GM18858 (cell line): ENCODE results near the gene DCHS2.

Source experiments
- ATAC-seq: cut with Tn5 transposase; IDR thresholded peaks from one replicate; pipeline ENCODE4 v1.9.1; 2021; ENCODE audit not compliant: unreplicated experiment

The DCHS2 gene

GRCh38 chr4:154329939-154330338 lies 161.7 kb downstream of the DCHS2 start:
- ATAC-seq: no peak

- ATAC-seq: no peak
Observed at GRCh38 chr4:154329268-154329868, 162.2 kb downstream of the DCHS2 start.

GRCh38 chr4:154328030-154328429 lies 163.6 kb downstream of the DCHS2 start:
- ATAC-seq: no peak

GRCh38 chr4:154320521-154320920 lies 171.1 kb downstream of the DCHS2 start:
- ATAC-seq: no peak

GRCh38 chr4:154319736-154320135 lies 171.9 kb downstream of the DCHS2 start:
- no peak for ATAC-seq

- ATAC-seq: no peak
Observed at GRCh38 chr4:154317201-154317999, 174.2 kb downstream of the DCHS2 start.

GRCh38 chr4:154315741-154316140 lies 175.9 kb downstream of the DCHS2 start:
- no peak for ATAC-seq

DNA sequence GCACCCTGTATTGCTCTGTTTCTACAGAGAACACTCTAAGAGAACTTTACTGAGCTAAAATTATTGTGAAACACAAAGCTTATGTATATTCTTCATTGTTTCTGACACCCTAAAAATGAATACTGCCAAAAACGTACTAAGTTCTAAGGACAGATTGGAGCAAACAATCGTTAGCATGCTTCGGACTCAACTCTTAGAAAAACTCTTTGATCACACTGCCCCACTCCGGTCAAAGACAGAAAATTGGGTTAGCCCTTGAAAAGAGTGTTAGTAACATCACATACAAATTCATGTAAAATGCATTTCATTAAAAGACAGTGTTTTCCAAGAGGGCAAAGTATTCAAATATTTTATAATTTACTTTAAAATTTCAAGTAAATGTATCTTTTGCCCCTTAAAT lies 177.4 kb downstream of the DCHS2 start:
- no peak for ATAC-seq

DNA sequence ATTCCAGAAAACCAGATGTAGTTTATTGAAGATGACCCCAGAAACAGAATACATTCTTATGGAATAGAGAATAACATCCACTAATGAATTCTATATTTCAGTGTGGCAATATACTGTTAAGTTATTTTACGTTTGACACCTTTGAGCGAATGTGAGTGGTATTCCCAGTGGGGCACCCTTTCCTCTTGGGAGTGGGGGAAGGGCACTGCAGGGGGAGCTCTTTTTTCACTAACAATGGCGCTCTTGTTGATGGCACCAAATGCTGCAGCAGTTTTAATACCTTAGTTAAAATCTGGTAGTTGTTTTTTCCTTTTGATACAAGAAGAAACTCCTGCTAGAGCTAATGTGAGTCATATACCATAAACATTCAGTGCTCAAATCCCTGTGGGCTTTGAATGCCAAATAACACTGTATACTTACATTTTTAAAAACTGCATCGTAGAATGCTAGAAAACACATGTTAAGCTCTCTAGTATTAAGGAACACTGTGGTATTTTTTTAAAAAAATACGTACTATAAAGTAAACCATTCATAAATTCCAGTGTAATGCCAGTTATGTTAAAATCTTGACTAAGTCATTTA lies 178.5 kb downstream of the DCHS2 start:
- no peak for ATAC-seq

- ATAC-seq: no peak
Observed at GRCh38 chr4:154312246-154312645, 179.4 kb downstream of the DCHS2 start.

- no peak for ATAC-seq
Observed at GRCh38 chr4:154310578-154310977, 181.0 kb downstream of the DCHS2 start.

DNA sequence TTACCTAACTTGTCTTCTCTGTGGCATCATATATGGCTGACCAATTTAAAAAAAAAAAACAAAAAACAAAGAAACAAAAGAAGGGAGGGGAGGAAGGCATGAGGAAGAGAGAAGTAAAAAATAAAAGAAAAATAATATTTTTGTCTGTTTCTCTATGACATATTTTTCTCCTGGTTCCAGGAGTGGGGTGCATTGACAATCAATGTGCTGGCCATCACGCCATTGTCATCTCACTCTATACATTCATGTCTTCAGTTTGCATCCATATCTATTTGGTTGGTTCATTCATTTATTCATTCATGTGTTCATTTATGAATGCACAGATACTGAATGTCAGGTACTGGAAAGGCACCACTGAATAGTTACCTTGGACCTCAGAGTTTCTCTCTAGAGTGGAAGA lies 183.4 kb downstream of the DCHS2 start:
- no peak for ATAC-seq

DNA sequence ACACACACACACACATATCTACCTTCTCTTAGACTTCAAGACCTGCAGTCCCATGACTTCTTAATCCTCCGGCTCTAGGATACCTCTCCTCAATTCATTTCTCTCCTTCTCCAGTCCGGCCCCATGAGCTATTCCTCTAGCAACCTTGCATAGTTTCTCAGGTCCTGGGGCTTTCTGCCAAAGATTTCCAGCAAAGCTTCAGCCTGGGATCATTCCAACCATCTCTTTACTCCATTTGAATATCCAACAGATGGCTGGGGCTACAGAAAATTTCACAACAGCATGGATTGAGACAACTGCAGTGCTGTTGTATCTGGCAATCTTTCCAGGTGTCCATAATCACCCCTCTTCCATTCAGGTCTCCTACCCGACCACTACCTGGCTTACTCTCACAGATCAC lies 184.1 kb downstream of the DCHS2 start:
- ATAC-seq: no peak

GRCh38 chr4:154305616-154306015 lies 186.0 kb downstream of the DCHS2 start:
- ATAC-seq: no peak

DNA sequence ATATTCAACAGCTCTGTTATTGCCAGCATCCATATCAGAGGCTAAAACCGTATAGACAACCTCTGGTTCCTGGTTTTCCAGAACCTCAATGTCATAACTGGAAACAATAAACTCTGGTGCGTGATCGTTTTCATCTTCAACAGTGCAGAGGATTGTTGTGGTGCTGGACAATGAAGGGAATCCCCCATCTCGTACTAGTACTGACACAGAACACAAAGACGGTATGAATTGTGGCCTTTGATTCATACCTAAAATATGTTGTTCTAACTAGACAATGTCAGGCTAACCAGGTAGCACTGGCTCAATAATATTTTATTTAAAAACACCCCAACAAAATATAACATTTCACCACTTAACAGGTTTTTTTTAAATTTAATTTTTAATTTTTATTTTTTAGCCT lies 186.9 kb downstream of the DCHS2 start:
- ATAC-seq: no peak

- no peak for ATAC-seq
Observed at GRCh38 chr4:154294652-154295350, 196.8 kb downstream of the DCHS2 start.

DNA sequence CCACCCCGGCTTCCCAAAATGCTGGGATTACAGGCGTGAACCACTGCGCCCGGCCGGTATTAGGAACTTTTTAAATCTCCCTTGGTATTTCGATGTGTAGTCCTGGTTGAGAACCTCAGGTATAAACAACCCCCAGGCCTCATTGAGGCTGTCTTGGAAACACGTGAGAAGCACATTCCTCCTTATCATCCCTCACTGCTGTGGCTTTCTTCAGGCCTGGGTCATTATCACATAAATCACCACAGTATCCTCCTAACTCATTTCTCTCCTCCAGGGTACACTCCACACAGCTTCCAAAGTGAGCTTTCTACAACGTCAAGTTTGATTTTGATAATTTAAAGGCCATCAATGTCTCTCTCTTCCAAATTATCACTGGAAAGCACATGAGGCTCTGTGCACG lies 198.2 kb downstream of the DCHS2 start:
- no peak for ATAC-seq

DNA sequence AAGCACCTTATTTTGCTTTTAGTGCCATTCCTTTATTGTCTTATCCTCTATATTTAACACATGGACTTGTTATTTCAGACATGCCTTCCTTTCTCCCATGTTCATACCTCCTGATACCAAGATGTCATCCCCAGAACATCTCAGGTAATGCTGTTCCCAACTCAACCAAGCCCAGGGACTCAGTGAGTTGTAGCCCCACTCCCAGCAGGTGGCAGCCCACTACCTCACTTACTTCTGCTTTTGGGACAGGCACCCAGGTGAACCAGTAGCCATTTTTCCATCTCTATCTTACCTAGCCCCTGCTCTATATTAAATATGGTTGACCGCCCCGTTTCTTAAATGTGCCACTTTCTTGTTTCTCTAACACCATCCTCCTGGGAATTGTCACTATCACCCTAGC lies 199.0 kb downstream of the DCHS2 start:
- ATAC-seq: no peak

DNA sequence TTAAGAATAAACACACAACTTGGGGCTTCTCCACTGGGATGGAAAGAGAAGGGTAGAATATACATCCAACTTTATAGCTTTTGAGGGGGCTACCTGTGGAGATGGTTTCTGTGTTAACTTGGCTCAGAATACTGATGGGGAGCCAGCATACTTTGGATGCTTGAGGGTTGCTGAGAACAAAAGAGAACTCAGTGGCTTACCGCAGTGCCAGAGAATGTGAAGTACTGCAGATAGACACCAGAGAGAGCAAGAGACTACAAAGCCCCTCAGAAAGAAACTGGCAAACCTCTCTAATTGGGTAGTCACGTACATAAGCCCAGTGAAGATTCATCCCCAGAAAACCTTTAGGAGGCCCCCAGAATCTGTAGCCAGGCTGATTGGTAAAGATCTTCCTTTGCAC lies 214.4 kb downstream of the DCHS2 start:
- no peak for ATAC-seq

DNA sequence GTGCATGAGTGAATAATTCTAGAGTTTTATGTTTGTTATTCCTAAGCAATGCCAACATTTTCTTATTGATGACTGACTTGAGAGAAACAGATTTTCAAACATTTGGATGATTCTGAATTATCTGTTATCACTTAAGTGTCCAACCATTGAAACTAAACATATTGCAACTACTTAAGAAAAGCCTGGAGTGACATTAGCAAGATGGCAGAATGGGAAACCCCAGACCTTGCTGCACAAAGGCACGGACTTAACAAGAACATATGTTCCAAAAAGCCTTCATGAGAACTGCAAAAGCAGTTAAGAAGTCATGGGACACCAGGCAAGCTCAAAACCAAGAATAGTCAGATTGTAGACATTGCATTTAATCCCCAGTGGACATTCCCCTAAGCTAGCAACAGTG lies 215.1 kb downstream of the DCHS2 start:
- no peak for ATAC-seq

- ATAC-seq: no peak
Observed at GRCh38 chr4:154254999-154255398, 236.6 kb downstream of the DCHS2 start.

DNA sequence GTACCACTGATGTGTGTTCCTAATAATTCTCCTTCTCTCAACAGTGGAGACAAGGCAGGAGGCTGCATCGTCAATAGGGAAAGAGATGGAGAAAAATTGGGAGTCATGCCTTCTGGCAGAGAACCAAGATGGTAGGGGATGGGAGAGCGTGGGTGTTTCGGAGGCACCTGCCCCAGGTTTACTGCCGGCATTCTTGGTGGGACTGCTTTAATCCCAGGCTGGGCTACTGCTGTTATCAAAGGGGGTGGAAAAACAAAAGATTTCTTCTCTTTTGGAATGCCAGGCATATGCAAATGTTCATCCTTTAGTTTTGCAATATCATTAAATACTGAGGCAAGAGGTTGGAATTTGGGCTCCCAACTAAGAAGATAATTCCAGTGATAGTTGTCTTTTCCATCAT lies 257.0 kb downstream of the DCHS2 start:
- ATAC-seq: no peak
